ENCODE results near the gene CD80. TPM values are rescaled to one million over a fixed set of nuclear protein-coding genes. Genes with fewer than 3 reads are reported as not detected.

The CD80 gene
- total and polyA plus RNA-seq, 9 of the 15 experiments (the other 6 are each of a cell fraction or from before 2014, with no cell fraction given) = 3.0 to 8.2 (median 5.7) TPM

DNA sequence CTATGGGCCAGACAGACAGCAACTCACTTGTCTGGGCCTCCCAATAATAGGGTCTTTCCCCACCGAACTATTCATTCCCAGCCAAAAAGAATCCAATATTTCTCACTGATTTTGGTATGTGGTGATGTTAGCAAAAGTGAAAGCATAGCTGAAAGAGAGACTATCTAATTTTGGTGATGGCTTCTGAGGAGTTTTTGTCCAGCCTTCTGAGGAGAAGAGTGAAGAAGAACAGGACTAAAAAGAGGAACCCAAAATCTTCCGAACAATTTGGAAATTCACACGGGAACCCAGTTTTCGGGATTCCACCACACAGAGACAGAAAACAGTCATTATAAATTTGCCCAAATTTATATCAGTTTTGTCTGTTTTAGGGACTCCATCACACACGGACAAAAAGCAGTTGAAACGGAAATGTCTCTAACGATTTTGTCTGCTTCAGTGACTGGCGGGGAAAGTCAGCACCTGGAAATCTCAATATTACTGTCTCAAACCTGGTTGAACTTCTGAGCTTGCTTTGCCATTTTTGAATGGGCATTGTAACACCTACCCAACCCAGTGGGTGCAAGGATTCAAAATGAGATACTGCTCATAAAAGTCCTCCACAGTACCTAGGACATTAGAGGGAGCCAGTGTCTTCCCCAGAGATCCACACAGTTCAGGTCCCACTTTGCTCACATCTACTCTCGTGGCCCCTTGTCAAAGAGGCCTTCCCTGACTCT is 9.1 kb downstream of the CD80 start (continued):
- TF ChIP-seq, protein P1, sequence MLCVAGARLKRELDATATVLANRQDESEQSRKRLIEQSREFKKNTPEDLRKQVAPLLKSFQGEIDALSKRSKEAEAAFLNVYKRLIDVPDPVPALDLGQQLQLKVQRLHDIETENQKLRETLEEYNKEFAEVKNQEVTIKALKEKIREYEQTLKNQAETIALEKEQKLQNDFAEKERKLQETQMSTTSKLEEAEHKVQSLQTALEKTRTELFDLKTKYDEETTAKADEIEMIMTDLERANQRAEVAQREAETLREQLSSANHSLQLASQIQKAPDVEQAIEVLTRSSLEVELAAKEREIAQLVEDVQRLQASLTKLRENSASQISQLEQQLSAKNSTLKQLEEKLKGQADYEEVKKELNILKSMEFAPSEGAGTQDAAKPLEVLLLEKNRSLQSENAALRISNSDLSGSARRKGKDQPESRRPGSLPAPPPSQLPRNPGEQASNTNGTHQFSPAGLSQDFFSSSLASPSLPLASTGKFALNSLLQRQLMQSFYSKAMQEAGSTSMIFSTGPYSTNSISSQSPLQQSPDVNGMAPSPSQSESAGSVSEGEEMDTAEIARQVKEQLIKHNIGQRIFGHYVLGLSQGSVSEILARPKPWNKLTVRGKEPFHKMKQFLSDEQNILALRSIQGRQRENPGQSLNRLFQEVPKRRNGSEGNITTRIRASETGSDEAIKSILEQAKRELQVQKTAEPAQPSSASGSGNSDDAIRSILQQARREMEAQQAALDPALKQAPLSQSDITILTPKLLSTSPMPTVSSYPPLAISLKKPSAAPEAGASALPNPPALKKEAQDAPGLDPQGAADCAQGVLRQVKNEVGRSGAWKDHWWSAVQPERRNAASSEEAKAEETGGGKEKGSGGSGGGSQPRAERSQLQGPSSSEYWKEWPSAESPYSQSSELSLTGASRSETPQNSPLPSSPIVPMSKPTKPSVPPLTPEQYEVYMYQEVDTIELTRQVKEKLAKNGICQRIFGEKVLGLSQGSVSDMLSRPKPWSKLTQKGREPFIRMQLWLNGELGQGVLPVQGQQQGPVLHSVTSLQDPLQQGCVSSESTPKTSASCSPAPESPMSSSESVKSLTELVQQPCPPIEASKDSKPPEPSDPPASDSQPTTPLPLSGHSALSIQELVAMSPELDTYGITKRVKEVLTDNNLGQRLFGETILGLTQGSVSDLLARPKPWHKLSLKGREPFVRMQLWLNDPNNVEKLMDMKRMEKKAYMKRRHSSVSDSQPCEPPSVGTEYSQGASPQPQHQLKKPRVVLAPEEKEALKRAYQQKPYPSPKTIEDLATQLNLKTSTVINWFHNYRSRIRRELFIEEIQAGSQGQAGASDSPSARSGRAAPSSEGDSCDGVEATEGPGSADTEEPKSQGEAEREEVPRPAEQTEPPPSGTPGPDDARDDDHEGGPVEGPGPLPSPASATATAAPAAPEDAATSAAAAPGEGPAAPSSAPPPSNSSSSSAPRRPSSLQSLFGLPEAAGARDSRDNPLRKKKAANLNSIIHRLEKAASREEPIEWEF (CRISPR knock-in tag; IDR thresholded peaks at IDR 0.05) = no peak
- no peak for TF ChIP-seq CBX5 (IDR thresholded peaks at IDR 0.05; ENCODE audit: borderline replicate concordance, low read depth)
- TF ChIP-seq, protein P2, sequence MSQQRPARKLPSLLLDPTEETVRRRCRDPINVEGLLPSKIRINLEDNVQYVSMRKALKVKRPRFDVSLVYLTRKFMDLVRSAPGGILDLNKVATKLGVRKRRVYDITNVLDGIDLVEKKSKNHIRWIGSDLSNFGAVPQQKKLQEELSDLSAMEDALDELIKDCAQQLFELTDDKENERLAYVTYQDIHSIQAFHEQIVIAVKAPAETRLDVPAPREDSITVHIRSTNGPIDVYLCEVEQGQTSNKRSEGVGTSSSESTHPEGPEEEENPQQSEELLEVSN (IDR thresholded peaks at IDR 0.05; ENCODE audit: borderline replicate concordance in 1 of 2, extremely low read depth in 1 of 2, insufficient read depth in 1 of 2, insufficient read length in 1 of 2, low read depth in 1 of 2, low read length in 1 of 2, poor library complexity in 1 of 2, severe bottlenecking in 1 of 2) = no peak
- TF ChIP-seq FOS (IDR thresholded peaks at IDR 0.05; ENCODE audit: extremely low read depth, insufficient read length) = no peak
- no peak for TF ChIP-seq ARID3A (IDR thresholded peaks at IDR 0.05; ENCODE audit: borderline replicate concordance, low read depth, low read length)
- TF ChIP-seq ETV1 (tag; conservative IDR thresholded peaks at IDR 0.05; ENCODE audit: low read depth) = no peak
- no peak for TF ChIP-seq NBN (IDR thresholded peaks at IDR 0.05; ENCODE audit: low read depth)
- TF ChIP-seq, protein P3, sequence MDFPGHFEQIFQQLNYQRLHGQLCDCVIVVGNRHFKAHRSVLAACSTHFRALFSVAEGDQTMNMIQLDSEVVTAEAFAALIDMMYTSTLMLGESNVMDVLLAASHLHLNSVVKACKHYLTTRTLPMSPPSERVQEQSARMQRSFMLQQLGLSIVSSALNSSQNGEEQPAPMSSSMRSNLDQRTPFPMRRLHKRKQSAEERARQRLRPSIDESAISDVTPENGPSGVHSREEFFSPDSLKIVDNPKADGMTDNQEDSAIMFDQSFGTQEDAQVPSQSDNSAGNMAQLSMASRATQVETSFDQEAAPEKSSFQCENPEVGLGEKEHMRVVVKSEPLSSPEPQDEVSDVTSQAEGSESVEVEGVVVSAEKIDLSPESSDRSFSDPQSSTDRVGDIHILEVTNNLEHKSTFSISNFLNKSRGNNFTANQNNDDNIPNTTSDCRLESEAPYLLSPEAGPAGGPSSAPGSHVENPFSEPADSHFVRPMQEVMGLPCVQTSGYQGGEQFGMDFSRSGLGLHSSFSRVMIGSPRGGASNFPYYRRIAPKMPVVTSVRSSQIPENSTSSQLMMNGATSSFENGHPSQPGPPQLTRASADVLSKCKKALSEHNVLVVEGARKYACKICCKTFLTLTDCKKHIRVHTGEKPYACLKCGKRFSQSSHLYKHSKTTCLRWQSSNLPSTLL (IDR thresholded peaks at IDR 0.05) = no peak
- TF ChIP-seq, protein P4, sequence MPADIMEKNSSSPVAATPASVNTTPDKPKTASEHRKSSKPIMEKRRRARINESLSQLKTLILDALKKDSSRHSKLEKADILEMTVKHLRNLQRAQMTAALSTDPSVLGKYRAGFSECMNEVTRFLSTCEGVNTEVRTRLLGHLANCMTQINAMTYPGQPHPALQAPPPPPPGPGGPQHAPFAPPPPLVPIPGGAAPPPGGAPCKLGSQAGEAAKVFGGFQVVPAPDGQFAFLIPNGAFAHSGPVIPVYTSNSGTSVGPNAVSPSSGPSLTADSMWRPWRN (IDR thresholded peaks at IDR 0.05; ENCODE audit: low read depth) = no peak
- TF ChIP-seq BCOR (IDR thresholded peaks at IDR 0.05) = no peak
- no peak for TF ChIP-seq PHB (CRISPR knock-in tag; IDR thresholded peaks at IDR 0.05)
- no peak for TF ChIP-seq E2F8 (IDR thresholded peaks at IDR 0.05; ENCODE audit: low read depth, partially characterized antibody)

Measured in K562 (cell line).